CD4-positive, alpha-beta T cell treated with Interleukin-17A for 1 hour (primary cell): ENCODE measurements around the gene SAV1.

Source experiments
- DNase-seq: peaks from one replicate; pipeline ENCODE4 v3.0.0-alpha.2; 2020

SAV1 gene

DNA sequence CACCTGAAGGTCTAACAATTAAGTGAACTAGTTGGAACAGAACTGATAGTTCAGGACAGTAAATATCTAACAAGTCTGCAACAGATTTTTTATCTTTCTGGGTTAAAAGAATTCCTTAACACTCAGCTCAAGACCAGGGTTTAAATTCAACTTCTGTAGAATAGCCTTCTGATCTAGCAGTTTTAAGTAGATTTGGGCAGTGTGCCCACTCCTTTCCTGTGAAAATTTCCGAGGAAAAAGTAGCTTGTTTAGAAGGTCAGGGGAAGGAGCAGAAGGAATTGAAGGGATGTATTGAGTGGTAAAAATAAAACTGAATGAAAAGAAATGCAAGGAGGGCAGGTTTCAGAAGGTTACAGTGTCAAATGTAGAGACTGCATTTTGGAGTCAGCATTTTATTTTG, 62.3 kb downstream of the SAV1 start:
- DNase-seq, result no peak

- no peak for DNase-seq
These were observed 64.5 kb downstream of the SAV1 start for GRCh38 chr14:50603565-50603964.

- DNase-seq, result no peak
These were observed 66.1 kb downstream of the SAV1 start for GRCh38 chr14:50602035-50602434.

DNA sequence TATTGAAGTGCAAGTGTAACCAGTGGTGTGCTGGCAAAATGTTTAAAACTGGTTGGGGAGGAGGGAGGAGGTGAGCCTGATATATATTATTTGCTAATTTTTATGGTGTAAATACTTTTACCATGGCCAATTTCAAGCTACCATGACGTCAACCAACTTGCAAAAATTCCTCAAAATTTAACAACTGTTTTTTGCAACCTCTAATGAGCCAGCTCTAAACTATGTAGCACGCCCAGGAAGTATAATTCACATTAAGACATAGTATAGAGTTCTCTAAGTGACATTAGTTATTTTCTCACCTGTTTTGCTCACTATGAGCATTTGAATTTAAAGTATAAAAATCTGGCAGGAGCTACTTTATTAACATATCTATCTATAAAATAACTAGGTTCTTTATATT, 66.7 kb downstream of the SAV1 start:
- no peak for DNase-seq

DNA sequence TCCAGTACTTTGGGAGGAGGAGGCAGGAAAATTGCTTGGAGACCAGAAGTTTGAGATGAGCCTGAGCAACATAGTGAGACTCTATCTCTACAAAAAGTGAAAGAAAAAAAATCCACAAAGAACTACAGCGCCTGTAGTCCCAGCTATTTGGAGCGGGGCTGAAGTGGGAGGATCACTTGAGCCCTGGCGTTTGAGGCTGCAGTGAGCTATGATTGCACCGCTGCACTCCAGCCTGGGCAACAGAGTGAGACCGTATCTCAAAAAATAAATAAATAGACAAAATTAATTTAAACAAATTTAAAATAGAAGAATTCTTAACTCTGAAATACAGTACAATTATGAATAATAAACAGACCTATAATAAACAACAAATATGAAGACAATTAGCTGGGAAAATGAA, 67.3 kb downstream of the SAV1 start:
- no peak for DNase-seq

- peak; percentile 33 for DNase-seq
These were observed 68.2 kb downstream of the SAV1 start for GRCh38 chr14:50599700-50600444.

DNA sequence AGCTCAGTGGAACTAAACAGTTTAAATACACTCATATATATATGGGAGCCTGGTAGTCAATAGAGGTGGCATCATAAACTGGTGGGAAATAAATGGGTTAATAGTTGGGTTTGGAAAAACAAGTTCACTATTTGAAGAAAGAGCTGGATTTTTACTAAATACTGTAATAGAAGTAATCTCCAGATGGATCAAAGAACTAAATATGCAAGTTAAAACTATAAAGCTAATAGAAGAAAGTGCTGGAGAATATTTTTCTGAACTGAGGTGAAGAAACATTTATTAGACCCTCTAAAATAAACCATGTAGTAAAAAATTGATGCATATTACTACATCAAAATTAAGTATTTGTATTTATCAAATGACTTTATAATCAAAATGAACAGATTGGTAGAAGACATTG, 69.3 kb downstream of the SAV1 start:
- no peak for DNase-seq

- DNase-seq, result no peak
These were observed 73.4 kb downstream of the SAV1 start for GRCh38 chr14:50594577-50595316.

DNA sequence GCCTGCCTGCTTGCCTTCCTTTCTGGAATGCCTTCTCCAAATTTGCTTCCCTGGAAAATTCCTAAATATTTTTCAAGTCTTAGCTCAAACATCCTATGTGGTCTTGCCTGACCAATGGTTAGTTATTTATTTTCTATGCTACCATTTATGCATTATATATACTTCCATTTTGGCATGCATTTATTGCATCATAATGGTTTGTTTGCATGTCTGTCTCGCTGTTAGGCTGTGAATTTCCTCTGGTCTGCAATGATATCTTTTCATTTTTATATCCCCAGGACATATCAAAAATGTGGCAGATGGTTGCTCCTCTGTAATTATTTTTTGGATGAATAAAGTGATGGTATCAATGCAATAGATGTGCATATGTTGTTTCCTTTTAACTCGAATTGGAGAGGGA, 77.6 kb downstream of the SAV1 start:
- no peak for DNase-seq
